HUDEP-2 (cell line): Measurements from ENCODE around the gene OTUD4.
"Not testable (repeated sequence)": the region's sequence is repeated elsewhere in the genome, so short reads cannot be mapped to it uniquely, and the experiment has no call there.

ENCODE experiments used
- DNase-seq, 76 experiments: peaks; one replicate each; lab custom pipeline; 2025; ENCODE audit not compliant: unreplicated experiment in 76 of 76; lab: John Stamatoyannopoulos, UW

Gene OTUD4

DNA sequence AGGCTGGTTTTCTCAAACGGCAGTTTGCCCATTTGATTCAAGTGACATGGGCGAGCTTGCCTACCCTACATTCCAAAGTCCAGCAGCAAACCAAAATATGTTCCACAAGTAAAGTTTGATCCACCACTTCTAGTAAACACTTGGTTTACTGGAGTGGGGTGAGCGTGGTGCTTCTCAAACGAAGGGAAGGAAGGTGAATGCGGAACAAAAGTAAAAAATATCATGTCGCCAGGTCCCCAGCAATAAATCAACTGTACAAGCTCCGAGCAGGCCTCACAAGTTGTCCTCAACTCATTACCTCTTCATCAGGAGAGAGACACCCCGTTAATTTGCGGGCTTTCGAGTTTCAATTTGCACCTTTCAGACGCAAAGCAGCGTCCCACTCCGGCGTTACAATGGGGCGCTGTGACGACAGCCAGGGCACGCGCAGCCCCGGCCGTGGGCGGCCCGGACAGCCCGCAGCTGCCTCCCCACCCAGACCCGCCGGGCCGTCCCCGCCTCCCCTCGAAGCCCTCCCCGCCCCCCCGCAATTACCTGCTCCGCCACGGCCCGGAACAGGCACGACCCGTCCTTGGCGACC is 1.0 kb downstream of the OTUD4 start:
- DNase-seq, result peak in 68 of 76 experiments; percentile 11 to 81 (median 57)

DNA sequence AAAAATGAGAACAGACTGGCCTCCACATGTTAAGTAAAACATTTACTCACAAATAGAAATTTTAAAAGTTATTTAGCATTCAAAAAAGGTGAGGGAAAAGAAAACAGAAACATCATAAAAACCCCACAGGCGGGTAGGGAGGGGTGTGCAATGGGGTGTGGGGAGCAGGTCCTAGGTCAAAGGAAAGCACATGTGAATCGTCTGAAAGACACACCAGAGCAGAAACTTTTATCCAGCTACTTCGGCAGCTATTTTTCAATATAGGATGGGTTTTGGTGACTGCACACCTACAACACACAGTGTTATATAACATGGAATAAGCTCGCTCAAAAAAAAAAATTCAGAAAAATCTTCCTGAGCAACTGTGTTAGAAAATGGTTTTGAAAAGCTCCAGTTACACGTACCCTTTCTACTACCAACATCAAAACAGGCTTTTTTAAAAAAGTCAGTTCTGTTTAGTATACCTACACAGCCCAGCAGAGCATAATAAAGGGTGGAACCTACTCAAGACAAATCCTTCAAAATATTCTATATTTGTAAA is 1.6 kb downstream of the OTUD4 start:
- peak in 9 of 76 experiments; percentile 2 to 52 (median 6) for DNase-seq

DNA sequence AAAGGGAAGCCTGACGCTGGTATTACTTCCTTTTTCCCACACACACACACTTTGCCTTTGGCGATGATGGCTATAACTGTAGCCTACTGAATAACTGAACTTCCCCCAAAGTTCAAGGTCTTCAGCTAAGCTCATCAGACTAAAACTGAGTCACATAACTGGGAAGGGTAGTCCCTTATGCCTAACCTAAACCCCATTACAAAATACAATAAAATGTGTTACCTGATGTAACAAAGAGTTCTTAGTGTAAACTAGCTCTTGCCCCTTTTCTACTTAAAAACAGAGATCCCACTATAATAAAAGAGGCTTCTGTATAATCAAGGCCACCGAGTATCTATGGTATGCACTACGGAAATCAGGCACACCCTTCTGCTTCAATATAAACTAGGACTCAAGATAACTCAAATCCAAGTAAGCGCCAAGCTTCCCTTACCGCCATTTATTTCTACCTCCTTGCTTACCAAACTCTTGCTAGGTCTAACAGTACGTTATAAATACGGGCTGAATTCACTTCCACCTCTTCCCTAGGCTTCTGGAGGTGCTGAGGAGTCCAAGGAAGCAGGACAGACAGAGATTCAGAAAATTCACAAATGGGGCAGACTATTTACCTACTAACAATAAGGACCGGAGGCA is 2.4 kb downstream of the OTUD4 start:
- DNase-seq, result peak in 14 of 76 experiments; percentile 3 to 33 (median 13)

DNA sequence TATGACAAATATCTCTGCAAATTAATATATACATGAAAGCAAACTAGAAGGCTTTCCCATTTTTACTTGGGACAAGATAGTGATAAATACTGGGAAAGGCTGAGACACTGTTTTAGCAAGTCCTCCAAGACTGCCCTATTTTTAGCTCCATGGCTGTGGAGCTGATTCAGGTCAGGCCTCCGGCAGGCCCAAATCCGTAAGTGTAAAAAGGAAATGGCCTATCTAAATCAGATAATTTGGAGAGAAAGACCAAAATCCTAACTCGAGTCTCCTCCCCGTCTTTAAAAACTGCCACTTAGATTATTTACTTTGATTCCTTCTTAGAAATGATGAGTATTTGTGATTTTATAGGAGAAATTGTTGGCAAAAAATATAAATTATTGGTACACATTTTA is 2.9 kb downstream of the OTUD4 start:
- DNase-seq, result peak in 3 of 76 experiments; percentile 1 to 8 (median 3)

DNA sequence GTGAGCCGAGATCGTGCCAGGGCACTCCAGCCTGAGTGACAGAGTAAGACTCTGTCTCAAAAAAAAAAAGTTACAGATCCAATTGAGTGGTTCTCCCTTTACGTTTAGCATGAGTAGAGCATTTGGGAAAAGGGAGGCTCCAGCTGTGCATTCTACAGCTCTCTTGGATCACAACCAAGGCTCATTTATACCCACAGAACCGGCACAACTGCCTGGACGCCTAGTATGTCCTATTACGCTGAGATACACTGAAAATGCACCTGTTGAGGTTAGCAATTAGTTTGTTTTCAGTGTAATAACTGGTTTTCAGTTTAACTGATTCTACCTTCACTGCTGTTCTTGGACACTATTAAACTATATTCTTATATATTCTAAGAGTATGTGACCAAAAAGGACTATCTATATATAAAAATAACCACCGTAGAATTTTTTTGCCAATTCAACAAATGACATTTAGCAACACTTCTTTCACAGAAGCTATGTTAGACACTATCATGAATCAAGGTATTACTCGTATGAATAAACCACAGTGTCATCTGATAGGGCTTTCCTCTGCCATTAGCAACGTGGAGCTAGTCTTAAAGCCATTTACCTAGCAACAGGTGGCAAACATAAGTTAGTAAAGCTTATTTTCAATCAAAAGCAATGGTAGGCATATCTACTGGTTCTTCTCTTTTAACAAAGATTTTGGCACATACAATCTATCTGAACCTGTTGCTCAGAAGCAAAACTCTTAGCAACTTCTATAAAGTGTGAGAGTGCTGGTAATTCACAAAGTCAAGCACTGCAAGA is 3.6 kb downstream of the OTUD4 start:
- no peak for DNase-seq

DNA sequence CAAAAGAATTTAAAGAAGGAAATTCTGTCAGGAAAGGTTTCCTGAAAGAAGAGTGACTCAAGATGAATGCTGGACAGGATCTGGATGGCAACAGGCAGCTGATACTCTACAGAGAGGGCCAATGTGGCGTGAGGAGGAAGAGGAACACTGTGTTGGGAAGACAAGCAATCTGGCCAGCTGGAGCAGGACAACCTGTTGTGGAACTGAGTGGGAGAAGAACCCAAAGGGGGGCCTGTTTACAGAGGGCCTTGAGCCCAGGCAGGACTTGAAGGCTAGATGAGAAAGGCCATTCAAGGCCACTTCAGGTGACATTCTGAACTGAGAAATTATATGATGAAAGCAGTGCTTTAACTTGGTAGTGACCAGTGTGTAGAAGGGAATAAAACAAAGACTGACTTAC is 8.5 kb downstream of the OTUD4 start:
- no peak for DNase-seq

DNA sequence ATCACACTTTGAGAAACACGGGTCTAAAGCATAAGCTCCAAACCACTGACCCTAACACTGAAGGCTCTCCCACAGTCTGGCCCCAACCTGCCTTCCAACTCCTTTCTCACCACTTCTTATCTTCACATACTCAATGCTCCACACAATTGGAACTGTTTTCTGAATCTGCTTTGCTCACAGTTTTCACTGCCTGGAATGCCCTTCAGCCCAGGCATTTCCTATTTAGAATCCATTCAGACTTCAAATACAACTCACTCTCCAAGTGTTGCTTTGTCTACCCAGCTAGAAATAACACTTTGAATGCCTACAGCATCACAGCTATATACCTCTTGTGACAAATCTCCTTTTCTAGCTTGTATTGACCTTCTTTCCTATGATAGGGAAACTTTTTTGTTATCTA is 10.2 kb downstream of the OTUD4 start:
- DNase-seq, result no peak

DNA sequence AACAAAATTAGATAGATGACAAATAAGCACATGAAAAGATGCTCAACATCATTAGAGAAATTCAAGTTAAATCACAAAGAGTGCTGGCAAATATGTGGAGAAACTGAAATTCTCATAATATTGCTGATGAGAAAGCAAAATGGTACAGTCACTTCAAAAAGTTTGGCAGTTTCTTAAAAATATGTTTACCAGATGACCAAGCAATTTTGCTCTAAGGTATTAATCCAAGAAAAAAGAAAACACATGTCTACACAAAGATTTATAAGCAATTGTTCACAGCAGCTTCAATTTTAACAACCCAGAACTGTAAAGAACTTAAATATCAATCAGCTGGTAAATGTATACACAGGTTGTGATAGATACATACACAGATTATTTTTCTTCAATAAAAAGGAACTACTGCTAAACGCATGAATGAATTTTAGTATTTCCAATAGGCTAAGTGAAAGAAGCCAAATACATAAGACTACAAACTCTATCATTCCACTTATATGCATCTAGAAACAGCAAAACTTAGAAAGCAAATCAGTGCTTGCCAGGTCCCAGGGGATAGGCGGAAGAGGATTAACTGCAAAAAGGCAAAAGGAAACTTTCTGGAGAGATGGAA is 11.7 kb downstream of the OTUD4 start:
- no peak for DNase-seq

DNA sequence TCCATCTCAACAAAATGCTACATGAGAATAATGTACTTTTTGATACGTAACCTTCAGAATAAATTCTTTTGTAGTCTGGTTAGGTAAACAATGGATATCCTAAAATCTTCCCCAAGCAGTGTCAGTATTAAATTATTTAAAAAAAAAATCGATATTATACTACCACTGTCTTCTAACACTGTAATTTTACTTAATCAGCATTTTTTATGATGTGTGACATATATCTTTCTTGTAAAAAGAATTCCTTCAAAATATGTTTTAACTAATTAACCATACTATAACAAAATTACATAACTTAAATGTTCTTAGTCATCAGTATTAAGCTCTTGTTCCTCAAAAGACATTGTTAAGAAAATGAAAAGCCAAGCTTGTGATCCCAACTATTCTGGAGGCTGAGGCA is 12.5 kb downstream of the OTUD4 start:
- DNase-seq, result no peak

DNA sequence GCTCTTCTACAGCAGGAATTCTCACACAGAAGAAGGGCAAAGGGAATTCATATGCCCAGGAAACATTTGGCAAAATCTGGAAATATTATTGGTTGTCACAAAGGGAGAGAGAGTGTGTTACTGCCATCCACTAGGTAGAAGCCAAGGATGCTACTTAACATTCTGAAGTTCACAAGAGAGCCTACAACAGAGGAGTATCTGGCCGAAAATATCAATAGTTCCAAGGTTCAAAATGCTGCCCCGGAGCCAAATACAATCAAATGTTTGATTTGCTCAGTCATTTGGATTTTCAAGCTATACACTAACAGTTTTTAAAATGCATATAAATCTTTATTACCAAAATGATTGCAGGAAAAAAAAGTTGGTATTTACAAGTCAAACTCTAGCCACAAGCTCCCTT is 18.8 kb downstream of the OTUD4 start:
- no peak for DNase-seq

DNA sequence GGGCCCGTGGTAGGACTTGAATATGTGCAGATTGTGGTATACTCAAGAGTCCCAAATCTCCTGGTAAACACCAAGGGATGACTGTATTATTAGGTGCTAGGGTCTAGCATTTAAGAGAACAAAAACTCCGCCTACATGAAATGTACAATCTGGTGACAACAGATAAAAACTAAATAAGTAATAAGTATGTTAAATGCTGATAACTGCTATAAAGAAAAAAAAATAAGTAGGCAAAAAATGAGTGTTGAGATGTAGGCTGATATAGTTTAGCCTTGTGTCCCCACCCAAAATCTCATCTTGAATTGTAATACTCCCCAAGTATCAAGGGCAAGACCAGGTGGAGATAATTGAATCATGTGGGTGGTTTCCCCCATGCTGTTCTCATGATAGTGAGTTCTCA is 23.4 kb downstream of the OTUD4 start:
- DNase-seq, result peak in 17 of 76 experiments; percentile 2 to 49 (median 24)

DNA sequence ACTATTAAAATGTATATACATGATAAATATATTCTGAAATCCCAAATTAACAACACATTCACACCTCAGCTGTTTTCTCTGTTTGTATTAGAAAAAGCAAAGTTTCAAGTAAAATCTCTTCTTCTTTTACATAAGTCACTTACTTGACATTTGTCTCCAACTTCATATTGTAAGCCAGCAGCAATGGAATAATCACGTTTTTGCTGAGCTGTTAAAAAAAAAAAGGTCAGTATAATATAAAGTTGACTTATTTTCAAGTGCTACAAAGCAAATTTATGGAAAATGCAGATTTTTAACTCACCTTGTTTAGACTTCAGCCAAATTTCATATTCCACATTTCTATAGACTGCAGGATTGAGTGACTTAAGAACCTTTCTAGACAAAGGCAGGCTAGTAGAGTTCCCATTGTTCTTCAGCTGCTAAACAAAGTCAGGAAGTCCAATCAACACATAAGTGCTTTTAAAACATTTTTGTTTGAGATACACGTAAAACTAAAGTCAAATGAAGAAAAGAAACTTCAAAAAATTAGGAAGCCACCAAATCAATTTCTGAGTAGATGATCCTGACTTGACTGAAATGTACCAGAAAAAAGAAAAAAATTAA is 25.0 kb downstream of the OTUD4 start:
- DNase-seq, result no peak

DNA sequence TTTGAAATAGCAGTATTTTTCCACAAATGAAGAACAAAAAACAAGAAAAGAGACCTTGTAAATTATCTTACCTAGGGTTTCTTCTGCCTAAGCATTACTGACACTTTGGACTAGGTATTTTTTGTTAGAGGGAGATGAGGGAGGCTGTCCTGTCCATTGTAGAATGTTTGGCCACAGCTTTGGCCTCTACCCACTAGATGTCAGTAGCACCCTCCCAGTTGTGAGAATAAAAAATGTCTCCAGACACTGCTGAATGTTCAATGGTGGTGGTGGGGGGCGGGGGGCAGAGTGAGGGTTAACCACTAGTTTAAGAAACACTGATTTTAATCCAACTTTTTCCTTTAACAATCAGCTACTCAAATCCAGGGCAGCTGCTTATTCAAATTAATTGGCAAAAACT is 25.8 kb downstream of the OTUD4 start:
- peak in 24 of 76 experiments; percentile 2 to 41 (median 10) for DNase-seq

DNA sequence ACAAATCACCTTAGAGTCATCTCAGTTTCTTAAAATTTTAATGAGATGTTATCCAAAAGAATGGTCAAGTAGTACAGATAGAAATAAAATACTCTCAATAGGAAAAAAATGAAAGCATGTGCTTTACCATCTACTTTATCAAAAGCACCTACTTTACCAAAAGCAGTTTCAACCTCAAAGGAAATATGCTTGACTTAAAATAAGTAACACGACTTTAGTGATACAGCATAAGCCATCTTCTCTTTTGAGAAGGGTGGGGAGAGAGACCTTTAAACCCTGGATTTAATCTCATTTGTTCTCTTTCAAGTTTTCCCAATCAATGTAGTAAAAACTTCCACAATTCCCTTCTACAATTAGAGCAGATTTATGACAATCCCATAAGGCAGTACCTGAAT is 26.5 kb downstream of the OTUD4 start:
- DNase-seq, result no peak

DNA sequence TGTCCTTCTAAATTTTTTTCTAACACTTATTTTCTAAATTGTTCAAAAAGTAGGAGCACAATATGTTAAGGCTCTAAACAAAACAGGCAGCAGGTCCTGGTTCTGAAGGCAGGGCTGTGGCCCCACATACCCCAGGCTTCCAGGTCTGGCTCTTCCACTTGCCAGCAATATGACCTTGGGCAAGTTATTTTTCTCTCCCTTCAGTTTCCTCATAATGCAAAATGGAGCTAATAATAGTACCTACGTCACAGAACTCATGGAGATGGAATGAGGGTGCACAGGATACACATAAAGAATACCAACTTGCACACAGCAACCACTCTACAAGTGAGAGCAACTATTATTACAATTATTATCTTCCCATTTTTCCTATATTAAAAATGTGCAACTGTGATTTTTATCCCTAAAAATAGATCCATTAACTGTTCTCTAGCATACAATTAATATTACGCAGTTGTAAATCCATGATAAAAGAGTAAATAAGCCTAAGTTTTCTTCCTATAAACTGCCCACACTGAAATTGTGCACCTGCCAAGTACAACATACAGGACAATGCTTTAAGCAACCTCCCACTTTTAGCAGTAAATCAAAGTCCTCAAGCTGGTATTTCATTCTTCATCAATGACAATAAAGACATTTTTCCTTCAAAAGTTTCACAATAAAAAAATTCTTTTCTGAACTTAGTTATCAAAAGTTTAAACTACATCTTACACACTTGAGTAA is 27.0 kb downstream of the OTUD4 start:
- no peak for DNase-seq

DNA sequence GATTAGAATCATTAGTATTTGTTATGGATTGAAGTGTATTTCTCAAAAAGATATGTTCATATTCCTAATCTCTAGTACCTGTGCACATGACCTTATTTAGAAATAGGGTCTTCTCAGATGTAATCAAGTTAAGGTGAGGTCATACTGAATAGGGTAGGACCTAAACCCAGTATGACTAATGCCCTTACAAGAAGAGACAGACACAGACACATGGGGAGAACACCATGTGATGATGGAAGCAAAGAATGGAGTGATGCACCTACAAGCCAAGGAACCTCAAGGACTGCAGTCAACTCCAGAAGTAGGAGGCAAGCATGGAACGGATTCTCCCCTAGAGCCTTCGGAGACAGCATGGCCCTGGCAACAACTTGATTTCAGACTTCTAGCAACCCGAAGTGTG is 31.4 kb downstream of the OTUD4 start:
- no peak for DNase-seq

DNA sequence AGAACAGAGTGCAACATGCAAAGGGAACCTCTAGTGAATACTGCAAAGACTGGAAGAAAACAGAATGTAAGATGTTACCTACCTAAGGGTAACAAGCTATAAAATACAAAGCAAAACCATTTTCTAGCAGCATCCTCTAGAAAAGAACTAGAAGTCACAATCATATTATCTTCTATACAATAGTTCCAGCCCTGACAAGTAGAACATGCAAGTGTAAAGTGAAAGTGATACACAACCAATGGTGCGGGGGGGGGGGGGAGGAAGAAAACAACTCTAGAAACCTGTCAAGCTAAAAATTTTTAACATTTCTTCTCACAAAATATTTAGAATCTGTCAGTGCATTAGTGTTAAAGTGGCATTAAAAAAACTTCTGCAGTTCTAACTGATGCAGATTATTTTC is 44.2 kb downstream of the OTUD4 start:
- DNase-seq, result not testable (repeated sequence)

DNA sequence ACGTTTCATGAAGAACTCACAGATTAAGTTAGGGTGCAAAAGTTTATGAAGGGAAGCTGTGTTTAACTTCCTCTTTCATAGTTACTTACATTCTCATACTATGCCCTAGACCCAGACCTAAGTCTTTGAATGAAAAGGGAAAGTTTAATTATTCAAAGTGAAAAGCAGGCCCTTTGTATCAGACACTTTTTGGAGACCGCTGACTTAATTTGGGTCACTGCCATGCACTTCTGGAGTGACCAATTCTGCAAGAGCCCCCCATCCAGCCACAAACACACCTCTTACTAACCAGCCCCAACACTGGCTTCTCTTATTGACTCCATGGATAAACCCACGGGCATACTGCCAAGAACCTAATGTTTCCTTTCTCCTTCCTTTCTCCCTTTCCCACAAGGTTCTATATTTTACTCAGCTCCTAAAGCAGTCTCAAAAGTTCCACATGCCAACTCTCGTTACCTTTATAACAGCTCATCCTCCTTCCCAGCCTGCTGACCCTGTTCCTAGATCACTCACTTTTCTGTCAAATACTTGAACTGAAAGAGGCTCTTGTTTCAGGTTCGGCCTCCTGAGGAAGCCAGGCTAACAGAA is 47.8 kb downstream of the OTUD4 start:
- DNase-seq, result peak in 1 of 76 experiments; percentile 16

DNA sequence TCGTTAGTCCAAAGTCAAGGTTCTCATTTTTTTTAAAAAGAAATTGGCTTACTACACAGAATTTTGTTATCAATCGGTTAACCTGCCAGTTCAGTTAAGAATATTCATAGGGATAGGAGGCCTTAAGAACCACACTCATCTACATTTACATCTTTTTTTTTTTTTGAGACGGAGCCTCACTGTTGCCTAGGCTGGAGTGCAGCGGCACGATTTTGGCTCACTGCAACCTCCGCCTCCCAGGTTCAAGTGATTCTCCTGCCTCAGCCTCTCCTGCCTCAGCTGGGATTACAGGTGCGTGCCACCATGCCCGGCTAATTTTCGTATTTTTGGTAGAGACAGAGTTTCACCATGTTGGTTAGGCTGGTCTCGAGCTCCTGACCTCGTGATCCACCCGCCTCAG is 48.5 kb downstream of the OTUD4 start:
- DNase-seq, result no peak
